H1 (cell line): ENCODE data around the gene DVL1. TPM values are rescaled to one million over a fixed set of nuclear protein-coding genes. Genes with fewer than 3 reads are reported as not detected.

Source experiments
- CTCF ChIA-PET: fragments of 300-600 bp; sonication (Branson Sonifier 250); formaldehyde crosslinking; loops from one replicate; lab custom pipeline; 2021; ENCODE audit not compliant: partially characterized antibody; lab: Charles Lee
- POLR2A ChIA-PET: fragments of 300-600 bp; sonication (Branson Sonifier 250); formaldehyde crosslinking; loops from one replicate; lab custom pipeline; 2021; ENCODE audit warnings: inconsistent platforms; ENCODE audit not compliant: partially characterized antibody; lab: Charles Lee
- DNase-seq, 2 experiments: peaks; one replicate each; pipeline versions ENCODE4 v3.0.0 to v3.0.0-alpha.2; 2010 to 2022; ENCODE audit warnings: low spot score in 2 of 2, low read depth in 1 of 2, mixed read lengths in 1 of 2
- FAIRE-seq: peaks from 2 replicates; lab custom pipeline; 2011; peaks lifted over from hg19 to GRCh38; lab: Jason Lieb, UNC
- H2AFZ ChIP-seq: 2 replicates; pipeline ENCODE4 v1.8.1; 2012; ENCODE audit warnings: low read length, inconsistent platforms
- H2AK5ac ChIP-seq: 2 replicates; pipeline ENCODE4 v1.6.1; 2013; ENCODE audit warnings: low read depth, low read length
- H2BK120ac ChIP-seq: replicated peaks from 2 replicates; pipeline ENCODE3; 2013; ENCODE audit warnings: low read depth, low read length, inconsistent platforms
- H2BK12ac ChIP-seq: 2 replicates; pipeline ENCODE4 v1.6.1; 2013; ENCODE audit warnings: low read depth, low read length
- H2BK15ac ChIP-seq: 2 replicates; pipeline ENCODE4 v1.6.1; 2013; ENCODE audit warnings: low read length
- H2BK20ac ChIP-seq: 2 replicates; pipeline ENCODE4 v1.6.1; 2013; ENCODE audit warnings: low read length
- H2BK5ac ChIP-seq: 2 replicates; pipeline ENCODE4 v1.6.1; 2013; ENCODE audit warnings: low read depth, low read length
- H3K14ac ChIP-seq: 2 replicates; pipeline ENCODE4 v1.6.1; 2013; ENCODE audit warnings: inconsistent platforms; ENCODE audit not compliant: insufficient read length
- H3K18ac ChIP-seq: 2 replicates; pipeline ENCODE4 v1.6.1; 2013; ENCODE audit warnings: low read length; ENCODE audit errors: extremely low read depth
- H3K23ac ChIP-seq: 2 replicates; pipeline ENCODE4 v1.6.1; 2013; ENCODE audit warnings: inconsistent platforms; ENCODE audit not compliant: insufficient read length
- H3K23me2 ChIP-seq: 2 replicates; pipeline ENCODE4 v1.6.1; 2013; ENCODE audit warnings: low read depth, low read length
- H3K27ac ChIP-seq: 2 replicates; pipeline ENCODE4 v1.6.1; 2011; ENCODE audit warnings: low read depth, low read length, inconsistent platforms
- H3K27me3 ChIP-seq, 4 experiments: replicated peaks in 1 of 4; 1 replicate in 1 of 4; 2 replicates in 3 of 4; pipeline versions ENCODE4 v1.6.1 to v1.8.1; 2011 to 2013; ENCODE audit warnings: low read length in 3 of 4, mild to moderate bottlenecking in 3 of 4, inconsistent platforms in 2 of 4, mixed read lengths in 2 of 4, moderate library complexity in 1 of 4; ENCODE audit not compliant: control insufficient read depth in 3 of 4, insufficient read depth in 3 of 4; ENCODE audit errors: extremely low read depth in 1 of 4
- H3K36me3 ChIP-seq, 4 experiments: 2 replicates each; pipeline versions ENCODE4 v1.6.1 to v1.8.1; 2011 to 2013; ENCODE audit warnings: mild to moderate bottlenecking in 4 of 4, low read length in 3 of 4, moderate library complexity in 2 of 4, control low read depth in 1 of 4, inconsistent platforms in 1 of 4; ENCODE audit not compliant: insufficient read depth in 4 of 4, control insufficient read depth in 2 of 4
- H3K4ac ChIP-seq: replicated peaks from 2 replicates; pipeline ENCODE3; 2013; ENCODE audit warnings: low read length, low read depth, mixed read lengths, inconsistent platforms; ENCODE audit not compliant: insufficient read length
- H3K4me1 ChIP-seq, 4 experiments: replicated peaks in 1 of 4; 1 replicate in 1 of 4; 2 replicates in 3 of 4; pipeline versions ENCODE4 v1.6.1 to v1.8.1; 2011 to 2013; ENCODE audit warnings: low read length in 3 of 4, inconsistent platforms in 2 of 4, mixed read lengths in 1 of 4; ENCODE audit not compliant: insufficient read depth in 4 of 4, control insufficient read depth in 3 of 4
- H3K4me2 ChIP-seq, 2 experiments: 2 replicates each; pipeline versions ENCODE4 v1.6.1 to v1.8.1; 2011 to 2013; ENCODE audit warnings: low read depth in 2 of 2, low read length in 2 of 2, control low read depth in 1 of 2, inconsistent platforms in 1 of 2, mild to moderate bottlenecking in 1 of 2; ENCODE audit not compliant: insufficient read depth in 1 of 2
- H3K4me3 ChIP-seq, 4 experiments: fragments of 200-600, 300-600 bp in 1 of 4; sonication (generic), shearing (Covaris generic), sonication (Bioruptor Twin) in 1 of 4; 2 replicates each; pipeline versions ENCODE4 v1.5.1 to v1.8.1; 2011 to 2016; ENCODE audit warnings: low read length in 4 of 4, low read depth in 3 of 4, control low read depth in 2 of 4, inconsistent platforms in 2 of 4, mild to moderate bottlenecking in 2 of 4, mixed read lengths in 1 of 4, moderate library complexity in 1 of 4; ENCODE audit not compliant: insufficient read depth in 2 of 4; ENCODE audit errors: extremely low read depth in 1 of 4
- H3K56ac ChIP-seq: replicated peaks from 2 replicates; pipeline ENCODE3; 2013; ENCODE audit warnings: low read depth, mild to moderate bottlenecking, mixed read lengths, low read length, inconsistent platforms; ENCODE audit not compliant: insufficient read length
- H3K79me1 ChIP-seq: 2 replicates; pipeline ENCODE4 v1.6.1; 2013; ENCODE audit warnings: low read depth, low read length, control low read depth
- H3K79me2 ChIP-seq, 2 experiments: 2 replicates each; pipeline versions ENCODE4 v1.6.1 to v1.8.1; 2012 to 2013; ENCODE audit warnings: low read length in 2 of 2, mild to moderate bottlenecking in 2 of 2, inconsistent platforms in 1 of 2; ENCODE audit not compliant: insufficient read depth in 2 of 2, control insufficient read depth in 1 of 2
- H3K9ac ChIP-seq, 4 experiments: replicated peaks in 1 of 4; 1 replicate in 1 of 4; 2 replicates in 3 of 4; pipeline versions ENCODE4 v1.6.1 to v1.8.1; 2011 to 2013; ENCODE audit warnings: low read depth in 3 of 4, low read length in 3 of 4, control low read depth in 2 of 4, mild to moderate bottlenecking in 2 of 4, moderate library complexity in 2 of 4, inconsistent platforms in 1 of 4; ENCODE audit errors: extremely low read depth in 1 of 4
- H3K9me3 ChIP-seq, 2 experiments: 2 replicates each; pipeline versions ENCODE4 v1.6.1 to v1.8.1; 2012 to 2013; ENCODE audit warnings: mild to moderate bottlenecking in 2 of 2, moderate library complexity in 2 of 2, control low read depth in 1 of 2, inconsistent platforms in 1 of 2, low read depth in 1 of 2, low read length in 1 of 2, mixed read lengths in 1 of 2; ENCODE audit not compliant: insufficient read depth in 2 of 2
- H4K20me1 ChIP-seq, 2 experiments: replicated peaks in 1 of 2; 2 replicates each; pipeline versions ENCODE3 to v1.8.1; 2011 to 2013; ENCODE audit warnings: inconsistent platforms in 2 of 2, low read length in 2 of 2, mild to moderate bottlenecking in 1 of 2; ENCODE audit not compliant: insufficient read depth in 2 of 2, control insufficient read depth in 1 of 2
- H4K5ac ChIP-seq: 2 replicates; pipeline ENCODE4 v1.6.1; 2013; ENCODE audit warnings: low read length, low read depth, mixed read lengths, inconsistent platforms; ENCODE audit not compliant: insufficient read length
- H4K8ac ChIP-seq: 2 replicates; pipeline ENCODE4 v1.8.0; 2013; ENCODE audit warnings: mild to moderate bottlenecking, moderate library complexity, low read length, inconsistent platforms; ENCODE audit not compliant: insufficient read depth; ENCODE audit errors: extremely low read depth
- H4K91ac ChIP-seq: replicated peaks from 2 replicates; pipeline ENCODE3; 2013; ENCODE audit warnings: low read length, mixed read lengths, inconsistent platforms; ENCODE audit not compliant: insufficient read length
- BACH1 ChIP-seq: IDR thresholded peaks from 2 replicates; pipeline ENCODE4 v1.6.1; 2012; ENCODE audit warnings: low read length, improper control_type of control experiment
- GTF2F1 ChIP-seq: IDR thresholded peaks from 2 replicates; pipeline ENCODE4 v1.6.1; 2012; ENCODE audit warnings: low read depth, low read length, improper control_type of control experiment, borderline replicate concordance
- JUND ChIP-seq: IDR thresholded peaks from 2 replicates; pipeline ENCODE4 v1.6.1; 2011; ENCODE audit warnings: mild to moderate bottlenecking, improper control_type of control experiment, low read length
- RAD21 ChIP-seq, 2 experiments: IDR thresholded peaks in 1 of 2; conservative IDR thresholded peaks in 1 of 2; 2 replicates each; pipeline ENCODE4 v1.6.1; 2011; ENCODE audit warnings: low read depth in 2 of 2, low read length in 2 of 2, improper control_type of control experiment in 1 of 2, inconsistent platforms in 1 of 2, mild to moderate bottlenecking in 1 of 2, moderate library complexity in 1 of 2
- SIRT6 ChIP-seq: IDR thresholded peaks from one replicate; pipeline ENCODE4 v1.7.1; 2012; ENCODE audit warnings: low read length, inconsistent platforms
- WGBS, 2 experiments: shearing (Covaris generic) in 1 of 2; methylation state at CpG; one replicate each; pipeline versions ENCODE4 v1.1.6 to v1.1.7; 2013 to 2015; ENCODE audit warnings: low lambda C conversion rate in 2 of 2, mixed read lengths in 2 of 2, inconsistent platforms in 1 of 2, low coverage in 1 of 2, missing lambda C conversion rate in 1 of 2; ENCODE audit not compliant: insufficient replicate concordance in 2 of 2, insufficient coverage in 1 of 2, insufficient read length in 1 of 2; ENCODE audit errors: extremely low coverage in 1 of 2, missing lambda C conversion rate in 1 of 2; 5-methylcytosine and 5-hydroxymethylcytosine counted together
- polyA plus RNA-seq, 7 experiments: library from polyadenylated mRNA; depleted of rRNA in 3 of 7; stranded (reverse) in 5 of 7; unstranded in 2 of 7; fragments of >200 nt in 5 of 7; fragments of 200-250 nt in 2 of 7; gene quantifications; 1 replicate in 5 of 7; 2 replicates in 1 of 7; 4 replicates in 1 of 7; pipeline versions ENCODE4 v1.2.1 to v1.2.3, GENCODE V29; 2011 to 2013; ENCODE audit warnings: missing spikeins in 2 of 7, mixed read lengths in 2 of 7
- total RNA-seq: library from RNA; stranded (reverse); fragmentation: NEBNext Ultra II Directional; extraction: Animal tissue kit (Norgen Biotek cat#: 25700); gene quantifications from 2 replicates; pipeline ENCODE4 v1.2.1, GENCODE V29; 2021
- TF ChIP-seq, protein P1 (sequence below), 3 experiments: IDR thresholded peaks; 1 replicate in 2 of 3; 2 replicates in 1 of 3; pipeline versions ENCODE4 v1.5.1 to v1.6.1; 2011; ENCODE audit warnings: low read length in 3 of 3, mild to moderate bottlenecking in 3 of 3, inconsistent platforms in 2 of 3, low read depth in 1 of 3, moderate library complexity in 1 of 3; ENCODE audit not compliant: insufficient read depth in 1 of 3; ENCODE audit errors: control extremely low read depth in 1 of 3

The DVL1 gene
- total and polyA plus RNA-seq, 2 of the 8 experiments (the other 6 are each of a cell fraction or from before 2014, with no cell fraction given), result 39.4 to 58.9 TPM

DNA sequence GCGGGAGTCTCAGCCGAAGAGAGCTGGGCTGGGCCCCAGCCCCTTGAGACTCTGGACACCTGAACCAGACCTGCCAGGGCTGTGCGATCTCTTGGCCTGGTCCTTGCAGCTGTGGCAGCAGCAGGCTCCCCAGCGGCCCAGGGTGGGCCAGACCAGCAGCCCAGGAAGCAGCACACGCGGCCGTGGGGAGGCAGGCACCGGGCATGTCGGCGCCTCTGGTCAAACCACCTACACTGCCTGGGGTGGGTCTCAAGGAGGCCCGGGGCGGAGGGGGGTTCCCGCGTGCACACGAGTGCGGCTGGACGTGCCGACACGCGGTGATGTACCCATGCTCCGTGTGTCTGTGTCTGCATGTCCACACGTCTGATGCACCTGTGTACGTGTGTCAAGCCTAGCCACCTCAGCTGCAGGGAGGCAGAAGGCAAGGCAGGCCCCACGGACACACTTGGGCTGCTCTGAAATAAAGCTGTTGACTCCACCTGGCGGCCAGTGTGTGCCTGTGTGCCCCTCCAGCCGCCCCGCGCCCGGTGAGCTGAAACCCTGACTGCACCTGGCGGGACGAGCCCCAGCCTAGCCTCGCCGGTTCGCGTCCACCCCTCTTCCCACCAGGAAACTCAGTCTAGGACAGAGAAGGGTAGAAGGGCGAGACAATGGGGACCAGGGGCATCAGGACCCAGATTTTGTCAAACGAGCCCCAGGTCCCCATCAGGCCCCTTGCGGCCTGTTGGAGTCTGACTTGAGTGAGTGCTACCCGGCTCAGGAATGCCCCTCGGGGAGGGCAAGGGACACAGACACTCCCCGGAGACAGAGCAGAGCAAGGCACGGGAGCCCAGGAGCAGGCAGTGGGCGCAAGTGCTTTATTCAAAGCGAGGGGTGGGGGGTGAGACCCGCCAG, 57.4 kb downstream of the DVL1 start:
- Histone ChIP-seq H3K18ac (no peak overlapping the region), H4K8ac (peak overlapping the region; percentile 4), H3K4ac (no peak overlapping the region), H2BK15ac (peak overlapping the region; percentile 53; the same call in 1 of the 2 replicates), H3K56ac (no peak overlapping the region), H2AK5ac (no peak overlapping the region), H3K9ac (no peak overlapping the region), H3K23ac (no peak overlapping the region), H3K9me3 (peaks cover 0 to 2% of the 10 kb centered on the region in 2 experiments; a peak in 1 of 4 replicates), H3K4me1 (peaks cover 0 to 8% (median 0%) of the 10 kb centered on the region in 4 experiments; a peak in 2 of 7 replicates), H2BK12ac (no peak overlapping the region), H3K27me3 (peaks cover 0 to 3% (median 0%) of the 10 kb centered on the region in 4 experiments; a peak in 1 of 7 replicates), H2BK20ac (no peak overlapping the region), H3K79me1 (no peaks in the 10 kb centered on the region), H2BK5ac (peak overlapping the region; percentile 2; the same call in 1 of the 2 replicates), H2BK120ac (no peak overlapping the region), H4K5ac (no peak overlapping the region), H3K4me2 (no peak overlapping the region), H3K23me2 (no peaks in the 10 kb centered on the region), H2AFZ (no peak overlapping the region), H4K91ac (no peak overlapping the region), H3K36me3 (0 out of 8 replicates have a peak, but pooled peaks cover 0 to 3% (median 0%) of the 10 kb centered on the region in 4 experiments), H4K20me1 (peaks cover 2 to 5% of the 10 kb centered on the region in 2 experiments), H3K14ac (no peak overlapping the region), H3K79me2 (no peaks in the 10 kb centered on the region), H3K27ac (no peak overlapping the region), H3K4me3 (no peak overlapping the region)
- DNase-seq, result peak in 1 of 2 experiments; percentile 86
- ChIA-PET CTCF (interaction anchor here (0.6 to 3.4 kb wide), 49 partner anchors 9 to 1007 kb away, joined by 3 to 38 read pairs (median 5); partner anchors contain the start of genes ACAP3, SCNN1D, TTLL10 and UBE2J2), POLR2A (interaction anchor here (0.9 to 2.3 kb wide), 8 partner anchors 8 to 43 kb away, joined by 3 to 9 read pairs (median 4); partner anchors contain the start of gene UBE2J2)
- peak; percentile 13 for FAIRE-seq
- WGBS, 2 experiments, result 58% methylated on average over 39 of the region's 45 CpGs; no CpG with 5 or more reads in 1 of the 2 experiments
- TF ChIP-seq SIRT6, result peak; percentile 32
- TF ChIP-seq, protein P1, sequence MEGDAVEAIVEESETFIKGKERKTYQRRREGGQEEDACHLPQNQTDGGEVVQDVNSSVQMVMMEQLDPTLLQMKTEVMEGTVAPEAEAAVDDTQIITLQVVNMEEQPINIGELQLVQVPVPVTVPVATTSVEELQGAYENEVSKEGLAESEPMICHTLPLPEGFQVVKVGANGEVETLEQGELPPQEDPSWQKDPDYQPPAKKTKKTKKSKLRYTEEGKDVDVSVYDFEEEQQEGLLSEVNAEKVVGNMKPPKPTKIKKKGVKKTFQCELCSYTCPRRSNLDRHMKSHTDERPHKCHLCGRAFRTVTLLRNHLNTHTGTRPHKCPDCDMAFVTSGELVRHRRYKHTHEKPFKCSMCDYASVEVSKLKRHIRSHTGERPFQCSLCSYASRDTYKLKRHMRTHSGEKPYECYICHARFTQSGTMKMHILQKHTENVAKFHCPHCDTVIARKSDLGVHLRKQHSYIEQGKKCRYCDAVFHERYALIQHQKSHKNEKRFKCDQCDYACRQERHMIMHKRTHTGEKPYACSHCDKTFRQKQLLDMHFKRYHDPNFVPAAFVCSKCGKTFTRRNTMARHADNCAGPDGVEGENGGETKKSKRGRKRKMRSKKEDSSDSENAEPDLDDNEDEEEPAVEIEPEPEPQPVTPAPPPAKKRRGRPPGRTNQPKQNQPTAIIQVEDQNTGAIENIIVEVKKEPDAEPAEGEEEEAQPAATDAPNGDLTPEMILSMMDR (IDR thresholded peaks at IDR 0.05; ENCODE audit: control extremely low read depth in 1 of 3, insufficient read depth in 1 of 3, low read depth in 1 of 3, low read length in 3 of 3), result peak in 2 of 3 experiments; percentile 81 to 87; a peak in 3 of 4 replicates
- TF ChIP-seq BACH1, result 0 out of 2 replicates have a peak, but pooled peaks have one; percentile 10
- no peak for TF ChIP-seq GTF2F1
- no peak for TF ChIP-seq JUND
- peak; percentile 69 to 73 for TF ChIP-seq RAD21 (IDR thresholded peaks at IDR 0.05 in 1 of 2, conservative IDR thresholded peaks at IDR 0.05 in 1 of 2; ENCODE audit: low read depth in 2 of 2, low read length in 2 of 2)
